H9 (cell line): ENCODE data around the gene CD300LG. TPM values are rescaled to one million over a fixed set of nuclear protein-coding genes. Genes with fewer than 3 reads are reported as not detected.

Source experiments
- DNase-seq: peaks from one replicate; pipeline ENCODE4 v3.0.0-alpha.2; 2017
- H2AFZ ChIP-seq: one replicate; pipeline ENCODE4 v1.6.1; 2013; ENCODE audit warnings: mild to moderate bottlenecking, low read length, control low read depth, moderate library complexity
- H2AK5ac ChIP-seq: 2 replicates; pipeline ENCODE4 v1.6.1; 2013; ENCODE audit warnings: low read length, control low read depth, mixed read lengths; ENCODE audit not compliant: insufficient read length
- H2BK120ac ChIP-seq: one replicate; pipeline ENCODE4 v1.6.1; 2013; ENCODE audit warnings: low read depth, mild to moderate bottlenecking, low read length, control low read depth, inconsistent platforms; ENCODE audit not compliant: poor library complexity, severe bottlenecking
- H2BK12ac ChIP-seq: 2 replicates; pipeline ENCODE4 v1.6.1; 2013; ENCODE audit warnings: low read length, control low read depth, mixed read lengths, low read depth; ENCODE audit not compliant: insufficient read length
- H2BK15ac ChIP-seq: 2 replicates; pipeline ENCODE4 v1.6.1; 2013; ENCODE audit warnings: low read depth, low read length, control low read depth
- H2BK20ac ChIP-seq: one replicate; pipeline ENCODE4 v1.6.1; 2013; ENCODE audit warnings: low read depth, mild to moderate bottlenecking, low read length, control low read depth, inconsistent platforms; ENCODE audit not compliant: poor library complexity, severe bottlenecking
- H2BK5ac ChIP-seq: 2 replicates; pipeline ENCODE4 v1.6.1; 2013; ENCODE audit warnings: low read length, control low read depth, mixed read lengths; ENCODE audit not compliant: insufficient read length
- H3K14ac ChIP-seq: 2 replicates; pipeline ENCODE4 v1.6.1; 2013; ENCODE audit warnings: low read length, control low read depth; ENCODE audit not compliant: insufficient read depth
- H3K18ac ChIP-seq: 2 replicates; pipeline ENCODE4 v1.6.1; 2013; ENCODE audit warnings: low read depth, mild to moderate bottlenecking, mixed read lengths, low read length, control low read depth; ENCODE audit not compliant: insufficient read length
- H3K23ac ChIP-seq: 2 replicates; pipeline ENCODE4 v1.6.1; 2013; ENCODE audit warnings: low read length, control low read depth, mixed read lengths, low read depth; ENCODE audit not compliant: insufficient read length
- H3K23me2 ChIP-seq: 2 replicates; pipeline ENCODE4 v1.6.1; 2013; ENCODE audit warnings: low read depth, mild to moderate bottlenecking, mixed read lengths, low read length, control low read depth; ENCODE audit not compliant: insufficient read length, poor library complexity, severe bottlenecking
- H3K27ac ChIP-seq: 2 replicates; pipeline ENCODE4 v1.5.1; 2013; ENCODE audit warnings: low read length, control low read depth, mixed read lengths, low read depth; ENCODE audit not compliant: insufficient read length
- H3K27me3 ChIP-seq: 2 replicates; pipeline ENCODE4 v1.6.1; 2013; ENCODE audit warnings: low read length, control low read depth, inconsistent platforms; ENCODE audit not compliant: insufficient read depth
- H3K4ac ChIP-seq: 2 replicates; pipeline ENCODE4 v1.6.1; 2013; ENCODE audit warnings: low read depth, mild to moderate bottlenecking, control low read depth, inconsistent platforms, low read length, moderate library complexity
- H3K4me1 ChIP-seq: 2 replicates; pipeline ENCODE4 v1.6.1; 2013; ENCODE audit warnings: low read length, control low read depth, inconsistent platforms; ENCODE audit not compliant: insufficient read depth
- H3K4me2 ChIP-seq: 2 replicates; pipeline ENCODE4 v1.6.1; 2013; ENCODE audit warnings: low read length, control low read depth, mixed read lengths; ENCODE audit not compliant: insufficient read length, insufficient read depth
- H3K56ac ChIP-seq: 2 replicates; pipeline ENCODE4 v1.6.1; 2013; ENCODE audit warnings: low read depth, mild to moderate bottlenecking, mixed read lengths, low read length, control low read depth; ENCODE audit not compliant: insufficient read length
- H3K79me1 ChIP-seq: 2 replicates; pipeline ENCODE4 v1.6.1; 2013; ENCODE audit warnings: low read depth, mild to moderate bottlenecking, moderate library complexity, low read length, control low read depth, inconsistent platforms; ENCODE audit not compliant: insufficient read depth, poor library complexity, severe bottlenecking
- H3K79me2 ChIP-seq: 2 replicates; pipeline ENCODE4 v1.6.1; 2013; ENCODE audit warnings: low read length, control low read depth, inconsistent platforms; ENCODE audit not compliant: insufficient read depth
- H3K9ac ChIP-seq: 2 replicates; pipeline ENCODE4 v1.6.1; 2013; ENCODE audit warnings: low read length, control low read depth, mixed read lengths; ENCODE audit not compliant: insufficient read length; ENCODE audit errors: extremely low read depth
- H3K9me3 ChIP-seq: one replicate; pipeline ENCODE4 v1.6.1; 2013; ENCODE audit warnings: low read depth, low read length, inconsistent platforms; ENCODE audit not compliant: control insufficient read depth
- H3T11ph ChIP-seq: one replicate; pipeline ENCODE4 v1.6.1; 2013; ENCODE audit warnings: mild to moderate bottlenecking, low read length, control low read depth, inconsistent platforms
- H4K20me1 ChIP-seq: one replicate; pipeline ENCODE4 v1.6.1; 2013; ENCODE audit not compliant: control insufficient read depth, insufficient read length, insufficient read depth
- H4K5ac ChIP-seq: 2 replicates; pipeline ENCODE4 v1.6.1; 2013; ENCODE audit warnings: low read depth, mild to moderate bottlenecking, mixed read lengths, low read length, control low read depth; ENCODE audit not compliant: insufficient read length
- H4K8ac ChIP-seq: replicated peaks from 2 replicates; pipeline ENCODE4 v1.6.1; 2013; ENCODE audit warnings: low read length, control low read depth, mixed read lengths, low read depth; ENCODE audit not compliant: insufficient read length
- H4K91ac ChIP-seq: 2 replicates; pipeline ENCODE4 v1.6.1; 2013; ENCODE audit warnings: low read depth, mild to moderate bottlenecking, moderate library complexity, mixed read lengths, low read length, control low read depth; ENCODE audit not compliant: insufficient read length
- H3K27ac Mint-ChIP-seq, 3 experiments: 2 replicates in 2 of 3; 3 replicates in 1 of 3; pipeline ENCODE4 v1.8.0; 2020 to 2021; ENCODE audit warnings: mixed read lengths in 3 of 3, mild to moderate bottlenecking in 1 of 3, moderate library complexity in 1 of 3
- H3K27me3 Mint-ChIP-seq: 2 replicates; pipeline ENCODE4 v1.8.0; 2021; ENCODE audit warnings: low read depth, mild to moderate bottlenecking, moderate library complexity, mixed read lengths
- H3K36me3 Mint-ChIP-seq, 3 experiments: 2 replicates in 2 of 3; 3 replicates in 1 of 3; pipeline ENCODE4 v1.8.0; 2020 to 2021; ENCODE audit warnings: low read depth in 3 of 3, mixed read lengths in 3 of 3; ENCODE audit not compliant: insufficient read depth in 1 of 3
- H3K4me1 Mint-ChIP-seq, 2 experiments: 2 replicates each; pipeline ENCODE4 v1.8.0; 2020; ENCODE audit warnings: mixed read lengths in 2 of 2
- H3K4me3 Mint-ChIP-seq, 2 experiments: 2 replicates in 1 of 2; 3 replicates in 1 of 2; pipeline ENCODE4 v1.8.0; 2020 to 2021; ENCODE audit warnings: mild to moderate bottlenecking in 2 of 2, mixed read lengths in 2 of 2, moderate library complexity in 1 of 2
- H3K9me3 Mint-ChIP-seq, 2 experiments: 2 replicates in 1 of 2; 3 replicates in 1 of 2; pipeline ENCODE4 v1.8.0; 2020; ENCODE audit warnings: mild to moderate bottlenecking in 2 of 2, mixed read lengths in 2 of 2, moderate library complexity in 1 of 2
- CTCF ChIP-seq: fragments of 200-600 bp; sonication (generic); conservative IDR thresholded peaks from 3 replicates; pipeline ENCODE4 v1.8.0; 2021; ENCODE audit warnings: antibody characterized with exemption, mild to moderate bottlenecking
- WGBS: extraction: QIAGEN DNeasy Blood & Tissue Kit; methylation state at CpG from one replicate; pipeline ENCODE4 v1.1.7; 2013; ENCODE audit warnings: missing lambda C conversion rate, low lambda C conversion rate, mixed read lengths; ENCODE audit not compliant: insufficient read length; ENCODE audit errors: extremely low coverage; 5-methylcytosine and 5-hydroxymethylcytosine counted together
- total RNA-seq: library from RNA; stranded (reverse); gene quantifications from 2 replicates; pipeline ENCODE4 v1.2.1, GENCODE V29; 2021

The CD300LG gene
- total RNA-seq, 1 experiment from 2014 or later: not detected

DNA sequence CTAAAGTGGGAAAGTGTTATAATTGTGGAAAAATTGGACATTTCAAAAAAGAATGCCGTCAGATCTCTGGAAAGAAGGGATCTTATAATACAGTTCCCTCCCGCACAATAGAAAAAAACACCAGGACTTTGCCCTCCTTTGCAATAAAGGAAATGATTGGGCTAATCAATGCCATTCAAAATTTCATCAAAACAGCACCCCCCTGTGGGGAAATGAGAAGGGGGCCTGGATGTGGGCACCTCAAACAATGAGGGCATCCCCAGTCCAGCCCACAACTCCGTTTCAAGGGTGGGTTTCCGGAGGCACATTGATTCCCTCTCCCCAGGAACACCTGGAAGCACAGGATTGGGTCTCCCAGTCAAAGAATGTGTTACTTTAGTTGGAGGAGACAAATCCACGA lies 26.1 kb downstream of the CD300LG start:
- Histone ChIP-seq H3T11ph (no peak overlapping the region), H3K9ac (no peak overlapping the region), H2BK15ac (no peak overlapping the region), H3K9me3 (no peaks in the 10 kb centered on the region), H2BK5ac (no peak overlapping the region), H4K91ac (no peak overlapping the region), H3K4ac (no peak overlapping the region), H3K27ac (no peak overlapping the region), H4K20me1 (peaks cover 4% of the 10 kb centered on the region), H2AK5ac (no peak overlapping the region), H4K5ac (no peak overlapping the region), H3K23me2 (no peaks in the 10 kb centered on the region), H3K56ac (no peak overlapping the region), H3K79me2 (no peaks in the 10 kb centered on the region), H3K4me1 (no peaks in the 10 kb centered on the region), H3K27me3 (no peaks in the 10 kb centered on the region), H3K4me2 (no peak overlapping the region), H3K23ac (no peak overlapping the region), H3K79me1 (no peaks in the 10 kb centered on the region), H2AFZ (no peak overlapping the region), H2BK120ac (no peak overlapping the region), H4K8ac (no peak overlapping the region), H2BK12ac (no peak overlapping the region), H2BK20ac (no peak overlapping the region), H3K14ac (no peak overlapping the region), H3K18ac (no peak overlapping the region)
- H3K9me3 Mint-ChIP-seq: no peaks in the 10 kb centered on the region
- H3K36me3 Mint-ChIP-seq: peaks cover 0 to 2% (median 0%) of the 10 kb centered on the region in 3 experiments; a peak in 3 of 7 replicates
- H3K4me1 Mint-ChIP-seq: peaks cover 0 to 9% of the 10 kb centered on the region in 2 experiments; a peak in 2 of 4 replicates
- no peak overlapping the region for H3K4me3 Mint-ChIP-seq
- TF ChIP-seq CTCF: peak; percentile 49; the same call in 2 of the 3 replicates
- WGBS: no CpG with 5 or more reads among the region's 5 CpGs
- DNase-seq: no peak
- no peak overlapping the region for H3K27ac Mint-ChIP-seq
- peaks cover 14% of the 10 kb centered on the region for H3K27me3 Mint-ChIP-seq
